DND-41 (cell line): ENCODE data around the gene WNK3.

Experiments used
- EZH2 ChIP-seq: IDR thresholded peaks from 3 replicates; pipeline ENCODE4 v1.6.1; 2012; ENCODE audit warnings: borderline replicate concordance, low read depth, mild to moderate bottlenecking, moderate library complexity, low read length, inconsistent platforms; ENCODE audit not compliant: severe bottlenecking
- TF ChIP-seq, protein P1 (sequence below): IDR thresholded peaks from 2 replicates; pipeline ENCODE4 v1.5.1; 2012; ENCODE audit warnings: borderline replicate concordance, low read length, moderate library complexity, mild to moderate bottlenecking; ENCODE audit not compliant: poor library complexity, severe bottlenecking; ENCODE audit errors: extremely low read depth

DNA sequence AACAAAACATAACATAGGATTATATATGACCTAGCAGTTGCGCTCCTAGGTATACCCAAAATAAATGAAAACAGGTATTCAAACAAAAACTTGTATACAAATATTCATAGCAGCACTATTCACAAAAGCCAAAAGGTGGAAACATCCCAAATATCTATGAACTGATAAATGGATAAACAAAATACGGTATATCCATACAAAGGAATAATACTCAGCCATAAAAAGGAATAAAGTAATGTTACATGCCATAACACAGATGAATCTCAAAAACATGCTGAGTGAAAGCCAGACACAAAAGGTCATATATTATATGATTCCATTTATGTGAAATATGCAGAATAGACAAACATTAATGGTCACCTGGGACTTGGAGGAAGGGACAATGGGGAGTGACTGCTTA, 5.2 kb downstream of the WNK3 start:
- TF ChIP-seq, protein P1, sequence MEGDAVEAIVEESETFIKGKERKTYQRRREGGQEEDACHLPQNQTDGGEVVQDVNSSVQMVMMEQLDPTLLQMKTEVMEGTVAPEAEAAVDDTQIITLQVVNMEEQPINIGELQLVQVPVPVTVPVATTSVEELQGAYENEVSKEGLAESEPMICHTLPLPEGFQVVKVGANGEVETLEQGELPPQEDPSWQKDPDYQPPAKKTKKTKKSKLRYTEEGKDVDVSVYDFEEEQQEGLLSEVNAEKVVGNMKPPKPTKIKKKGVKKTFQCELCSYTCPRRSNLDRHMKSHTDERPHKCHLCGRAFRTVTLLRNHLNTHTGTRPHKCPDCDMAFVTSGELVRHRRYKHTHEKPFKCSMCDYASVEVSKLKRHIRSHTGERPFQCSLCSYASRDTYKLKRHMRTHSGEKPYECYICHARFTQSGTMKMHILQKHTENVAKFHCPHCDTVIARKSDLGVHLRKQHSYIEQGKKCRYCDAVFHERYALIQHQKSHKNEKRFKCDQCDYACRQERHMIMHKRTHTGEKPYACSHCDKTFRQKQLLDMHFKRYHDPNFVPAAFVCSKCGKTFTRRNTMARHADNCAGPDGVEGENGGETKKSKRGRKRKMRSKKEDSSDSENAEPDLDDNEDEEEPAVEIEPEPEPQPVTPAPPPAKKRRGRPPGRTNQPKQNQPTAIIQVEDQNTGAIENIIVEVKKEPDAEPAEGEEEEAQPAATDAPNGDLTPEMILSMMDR, result no peak
- no peak for TF ChIP-seq EZH2
